ENCODE measurements around the gene KCNAB1.

KCNAB1 gene

GRCh38 chr3:156140001-156140595, 19.7 kb downstream of the KCNAB1 start:
- no peak for DNase-seq (ENCODE audit: low read depth)

GRCh38 chr3:156142702-156143101, 22.3 kb downstream of the KCNAB1 start:
- DNase-seq (ENCODE audit: low read depth) = no peak

GRCh38 chr3:156143136-156143535, 22.8 kb downstream of the KCNAB1 start:
- DNase-seq (ENCODE audit: low read depth) = no peak

GRCh38 chr3:156144060-156144459, 23.7 kb downstream of the KCNAB1 start:
- DNase-seq (ENCODE audit: low read depth) = no peak

GRCh38 chr3:156145866-156146265, 25.5 kb downstream of the KCNAB1 start:
- DNase-seq (ENCODE audit: low read depth) = no peak

GRCh38 chr3:156148345-156148945, 28.1 kb downstream of the KCNAB1 start:
- no peak for DNase-seq (ENCODE audit: low read depth)

GRCh38 chr3:156148946-156149381, 28.6 kb downstream of the KCNAB1 start:
- DNase-seq (ENCODE audit: low read depth) = no peak

GRCh38 chr3:156149876-156150275, 29.5 kb downstream of the KCNAB1 start:
- no peak for DNase-seq (ENCODE audit: low read depth)

- peak; percentile 32 for DNase-seq (ENCODE audit: low read depth)
These were observed 30.2 kb downstream of the KCNAB1 start for GRCh38 chr3:156150434-156151066.

- peak; percentile 49 for DNase-seq (ENCODE audit: low read depth)
These were observed 31.5 kb downstream of the KCNAB1 start for GRCh38 chr3:156151824-156152428.

GRCh38 chr3:156158656-156159295, 38.4 kb downstream of the KCNAB1 start:
- DNase-seq (ENCODE audit: low read depth) = no peak

- DNase-seq (ENCODE audit: low read depth) = no peak
These were observed 40.3 kb downstream of the KCNAB1 start for GRCh38 chr3:156160647-156161046.

- DNase-seq (ENCODE audit: low read depth) = no peak
These were observed 40.8 kb downstream of the KCNAB1 start for GRCh38 chr3:156161172-156161571.

- DNase-seq (ENCODE audit: low read depth) = no peak
These were observed 43.5 kb downstream of the KCNAB1 start for GRCh38 chr3:156163848-156164247.

GRCh38 chr3:156166808-156167207, 46.4 kb downstream of the KCNAB1 start:
- no peak for DNase-seq (ENCODE audit: low read depth)

- DNase-seq (ENCODE audit: low read depth) = no peak
These were observed 50.2 kb downstream of the KCNAB1 start for GRCh38 chr3:156170571-156170970.

- no peak for DNase-seq (ENCODE audit: low read depth)
These were observed 51.2 kb downstream of the KCNAB1 start for GRCh38 chr3:156171281-156172267.

- no peak for DNase-seq (ENCODE audit: low read depth)
These were observed 52.2 kb downstream of the KCNAB1 start for GRCh38 chr3:156172536-156172935.

- peak; percentile 57 for DNase-seq (ENCODE audit: low read depth)
These were observed 54.0 kb downstream of the KCNAB1 start for GRCh38 chr3:156174229-156174847.

GRCh38 chr3:156175570-156175969, 55.2 kb downstream of the KCNAB1 start:
- DNase-seq (ENCODE audit: low read depth) = peak; percentile 12

GRCh38 chr3:156176048-156176447, 55.7 kb downstream of the KCNAB1 start:
- no peak for DNase-seq (ENCODE audit: low read depth)

All from GM04504 (cell line).